Body of pancreas (tissue), 4 donors: ENCODE measurements around the gene TNKS1BP1. TPM values are rescaled to one million over a fixed set of nuclear protein-coding genes. Genes with fewer than 3 reads are reported as not detected.
A peak's percentile ranks its signal among the peaks of the same experiment; 100 is the strongest.
"Not testable (repeated sequence)": the region's sequence is repeated elsewhere in the genome, so short reads cannot be mapped to it uniquely, and the experiment has no call there.

Experiments
- ATAC-seq: fragments of 150-250 bp; one replicate; pipeline ENCODE4 v1.9.1; 2016
- DNase-seq, 4 donors: peaks; one replicate each; pipeline ENCODE4 v3.0.0-alpha.2; 2019
- H3K27ac ChIP-seq, 4 donors: fragments of 200-600 bp; sonication (generic); 1 replicate in 3 of 4; 2 replicates in 1 of 4; pipeline versions ENCODE4 v1.5.1 to v1.6.1; 2016 to 2019; ENCODE audit warnings: mild to moderate bottlenecking in 1 of 4, mixed read lengths in 1 of 4, moderate library complexity in 1 of 4
- H3K27me3 ChIP-seq, 2 donors: fragments of 200-600 bp; sonication (generic); one replicate each; pipeline ENCODE4 v1.6.0; 2016; ENCODE audit warnings: mild to moderate bottlenecking in 1 of 2
- H3K36me3 ChIP-seq, 2 donors: fragments of 200-600 bp; sonication (generic); replicated peaks in 1 of 2; 2 replicates each; pipeline ENCODE4 v1.5.1; 2016; ENCODE audit warnings: low read depth in 2 of 2; ENCODE audit not compliant: insufficient read depth in 1 of 2
- H3K4me1 ChIP-seq: fragments of 200-600 bp; sonication (generic); one replicate; pipeline ENCODE4 v1.6.0; 2016
- H3K4me3 ChIP-seq, 2 donors: fragments of 200-600 bp; sonication (generic); 1 replicate in 1 of 2; 2 replicates in 1 of 2; pipeline ENCODE4 v1.5.1; 2016 to 2019
- H3K9me3 ChIP-seq, 3 donors: fragments of 200-600 bp; sonication (generic); 1 replicate in 2 of 3; 2 replicates in 1 of 3; pipeline ENCODE4 v1.5.1; 2016
- CTCF ChIP-seq, 7 experiments: fragments of 450-650 bp in 4 of 7; fragments of 200-600 bp in 3 of 7; sonication (generic) in 3 of 7; IDR thresholded peaks; one replicate each; pipeline ENCODE4 v1.5.1; 2016 to 2019; ENCODE audit warnings: antibody characterized with exemption in 7 of 7
- POLR2A ChIP-seq, 3 donors: fragments of 450-650 bp; IDR thresholded peaks; one replicate each; pipeline ENCODE4 v1.6.1; 2016; ENCODE audit warnings: antibody characterized with exemption in 3 of 3, mild to moderate bottlenecking in 2 of 3
- WGBS, 2 donors: methylation state at CpG; one replicate each; pipeline ENCODE4 v1.1.5; 2017; 5-methylcytosine and 5-hydroxymethylcytosine counted together
- intact Hi-C: fragments of 100-400 bp; cut with DNase I; formaldehyde crosslinking; loops from one replicate; pipeline ENCODE4 v1.15.1; 2023
- total RNA-seq, 2 donors: library from RNA; depleted of rRNA; stranded (reverse); fragments of >200 nt; gene quantifications; one replicate each; pipeline ENCODE4 v1.1.0, GENCODE V29; 2016

The TNKS1BP1 gene
- total RNA-seq, 2 donors from 2014 or later = 83.5 to 115 TPM

GRCh38 chr11:57283231-57283990 is 41.3 kb downstream of the TNKS1BP1 start:
- no peaks in the 10 kb centered on the region for H3K9me3 ChIP-seq
- DNase-seq (no peak), ATAC-seq (no peak)
- H3K27ac ChIP-seq = no peak overlapping the region
- H3K4me3 ChIP-seq = no peak overlapping the region
- intact Hi-C loops = no loop called here
- 81 to 92% methylated on average over 2 of the region's 2 CpGs for WGBS, 2 donors
- H3K27me3 ChIP-seq = no peaks in the 10 kb centered on the region
- H3K36me3 ChIP-seq = no peaks in the 10 kb centered on the region
- TF ChIP-seq POLR2A (IDR thresholded peaks at IDR 0.05) (no peak), CTCF (IDR thresholded peaks at IDR 0.05) (no peak)
- peaks cover under 1% of the 10 kb centered on the region for H3K4me1 ChIP-seq

- H3K36me3 ChIP-seq, H3K9me3 ChIP-seq, DNase-seq, ATAC-seq, H3K27me3 ChIP-seq, H3K27ac ChIP-seq, H3K4me3 ChIP-seq, intact Hi-C loops: not testable (repeated sequence)
- peaks cover 10% of the 10 kb centered on the region for H3K4me1 ChIP-seq
- 82 to 86% methylated on average over 6 of the region's 6 CpGs for WGBS, 2 donors
These were observed 43.2 kb downstream of the TNKS1BP1 start for GRCh38 chr11:57281546-57281945.

GRCh38 chr11:57279116-57279515 is 45.6 kb downstream of the TNKS1BP1 start:
- 70 to 72% methylated on average over 5 of the region's 5 CpGs for WGBS, 2 donors
- H3K27ac ChIP-seq = no peak overlapping the region
- ATAC-seq (no peak), DNase-seq (no peak)
- H3K9me3 ChIP-seq = no peaks in the 10 kb centered on the region
- H3K36me3 ChIP-seq = no peaks in the 10 kb centered on the region
- H3K27me3 ChIP-seq = no peaks in the 10 kb centered on the region
- no peak overlapping the region for H3K4me3 ChIP-seq
- H3K4me1 ChIP-seq = peaks cover 10% of the 10 kb centered on the region
- intact Hi-C loops = no loop called here
- no peak for TF ChIP-seq POLR2A (IDR thresholded peaks at IDR 0.05)
- TF ChIP-seq CTCF (IDR thresholded peaks at IDR 0.05) = no peak

GRCh38 chr11:57278721-57279095 is 46.0 kb downstream of the TNKS1BP1 start:
- ATAC-seq (no peak), DNase-seq (no peak)
- TF ChIP-seq POLR2A (IDR thresholded peaks at IDR 0.05) = no peak
- TF ChIP-seq CTCF (IDR thresholded peaks at IDR 0.05) = no peak
- H3K27me3 ChIP-seq = no peaks in the 10 kb centered on the region
- H3K9me3 ChIP-seq = no peaks in the 10 kb centered on the region
- no peaks in the 10 kb centered on the region for H3K36me3 ChIP-seq
- H3K4me3 ChIP-seq = no peak overlapping the region
- peak overlapping the region in 1 of 4 donors; percentile 10 for H3K27ac ChIP-seq
- intact Hi-C loops = no loop called here
- peaks cover 10% of the 10 kb centered on the region for H3K4me1 ChIP-seq
- WGBS, 2 donors = 65 to 74% methylated on average over 7 of the region's 7 CpGs

GRCh38 chr11:57277845-57278720 is 46.7 kb downstream of the TNKS1BP1 start:
- H3K36me3 ChIP-seq = no peaks in the 10 kb centered on the region
- H3K27ac ChIP-seq = peak overlapping the region in 3 of 4 donors; percentile 10 to 25 (median 14)
- 11% methylated on average over 14 of the region's 14 CpGs for WGBS, 2 donors
- peaks cover 0 to 4% (median 0%) of the 10 kb centered on the region in 3 donors for H3K9me3 ChIP-seq
- peak; percentile 83 for ATAC-seq
- DNase-seq = peak; percentile 67 to 76 (median 72)
- intact Hi-C loops = no loop called here
- no peaks in the 10 kb centered on the region for H3K27me3 ChIP-seq
- peak; percentile 70 to 84 (median 76) for TF ChIP-seq CTCF (IDR thresholded peaks at IDR 0.05)
- TF ChIP-seq POLR2A (IDR thresholded peaks at IDR 0.05) = no peak
- no peak overlapping the region for H3K4me3 ChIP-seq
- peaks cover 10% of the 10 kb centered on the region for H3K4me1 ChIP-seq
